HCT116 (cell line): ENCODE data around the gene FANCG.

ENCODE experiments used
- EZH2 ChIP-seq: fragments of 200-600 bp; sonication (generic); IDR thresholded peaks from 2 replicates; pipeline ENCODE4 v1.6.1; 2017; ENCODE audit warnings: antibody characterized with exemption, mixed run types
- EZH2phosphoT487 ChIP-seq: fragments of 200-600 bp; IDR thresholded peaks from 2 replicates; pipeline ENCODE4 v1.6.1; 2018; ENCODE audit warnings: antibody characterized with exemption, borderline replicate concordance
- TCF7L2 ChIP-seq: IDR thresholded peaks from 2 replicates; pipeline ENCODE4 v1.7.0; 2011; ENCODE audit warnings: borderline replicate concordance, inconsistent platforms; ENCODE audit not compliant: insufficient read depth, insufficient read length; ENCODE audit errors: extremely low read depth
- ZFX ChIP-seq: fragments of 450-650 bp; IDR thresholded peaks from 2 replicates; pipeline ENCODE4 v1.6.1; 2017
- TF ChIP-seq, protein P1 (sequence below), 3 experiments: fragments of 200-600 bp in 1 of 3; sonication (generic) in 1 of 3; IDR thresholded peaks in 2 of 3; conservative IDR thresholded peaks in 1 of 3; 2 replicates each; pipeline ENCODE4 v1.5.1; 2012 to 2017; ENCODE audit warnings: low read depth in 2 of 3, low read length in 2 of 3, antibody characterized with exemption in 1 of 3, borderline replicate concordance in 1 of 3, control low read depth in 1 of 3, mild to moderate bottlenecking in 1 of 3, mixed read lengths in 1 of 3, mixed run types in 1 of 3, moderate library complexity in 1 of 3; ENCODE audit not compliant: insufficient read depth in 1 of 3

DNA sequence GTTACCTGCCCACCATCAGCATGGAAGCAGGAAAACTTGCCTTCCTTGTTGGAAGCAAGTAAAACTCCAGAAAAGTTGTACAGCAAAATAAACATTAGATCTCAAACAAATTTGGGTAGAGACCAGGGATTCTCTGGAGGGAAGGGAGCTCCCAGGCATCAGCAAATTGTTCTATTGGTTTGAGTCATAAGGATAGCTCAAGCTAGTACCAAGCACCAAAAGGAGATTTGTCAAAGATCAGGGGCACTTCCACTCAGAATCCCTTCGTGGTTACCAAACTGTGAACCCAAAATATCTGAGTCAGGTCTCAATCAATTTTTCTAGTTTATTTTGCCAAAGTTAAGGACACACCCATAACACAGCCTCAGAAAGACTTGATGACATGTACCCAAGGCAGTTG, 52.4 kb downstream of the FANCG start:
- TF ChIP-seq EZH2 = no peak
- TF ChIP-seq, protein P1, sequence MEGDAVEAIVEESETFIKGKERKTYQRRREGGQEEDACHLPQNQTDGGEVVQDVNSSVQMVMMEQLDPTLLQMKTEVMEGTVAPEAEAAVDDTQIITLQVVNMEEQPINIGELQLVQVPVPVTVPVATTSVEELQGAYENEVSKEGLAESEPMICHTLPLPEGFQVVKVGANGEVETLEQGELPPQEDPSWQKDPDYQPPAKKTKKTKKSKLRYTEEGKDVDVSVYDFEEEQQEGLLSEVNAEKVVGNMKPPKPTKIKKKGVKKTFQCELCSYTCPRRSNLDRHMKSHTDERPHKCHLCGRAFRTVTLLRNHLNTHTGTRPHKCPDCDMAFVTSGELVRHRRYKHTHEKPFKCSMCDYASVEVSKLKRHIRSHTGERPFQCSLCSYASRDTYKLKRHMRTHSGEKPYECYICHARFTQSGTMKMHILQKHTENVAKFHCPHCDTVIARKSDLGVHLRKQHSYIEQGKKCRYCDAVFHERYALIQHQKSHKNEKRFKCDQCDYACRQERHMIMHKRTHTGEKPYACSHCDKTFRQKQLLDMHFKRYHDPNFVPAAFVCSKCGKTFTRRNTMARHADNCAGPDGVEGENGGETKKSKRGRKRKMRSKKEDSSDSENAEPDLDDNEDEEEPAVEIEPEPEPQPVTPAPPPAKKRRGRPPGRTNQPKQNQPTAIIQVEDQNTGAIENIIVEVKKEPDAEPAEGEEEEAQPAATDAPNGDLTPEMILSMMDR (IDR thresholded peaks at IDR 0.05 in 2 of 3, conservative IDR thresholded peaks at IDR 0.05 in 1 of 3; ENCODE audit: borderline replicate concordance in 1 of 3, insufficient read depth in 1 of 3, low read depth in 2 of 3, low read length in 2 of 3) = no peak
- TF ChIP-seq TCF7L2 = no peak
- TF ChIP-seq ZFX = no peak
- no peak for TF ChIP-seq EZH2phosphoT487
